Stimulated activated CD4-positive, alpha-beta T cell treated with anti-CD3 and anti-CD28 coated beads, Interleukin-15, amount 100 ng/mL, for 24 hours (primary cell): Measurements from ENCODE around the gene ADAMTSL1.

ENCODE experiments used
- DNase-seq: peaks from one replicate; pipeline ENCODE4 v3.0.0-alpha.2; 2020

ADAMTSL1 gene

DNA sequence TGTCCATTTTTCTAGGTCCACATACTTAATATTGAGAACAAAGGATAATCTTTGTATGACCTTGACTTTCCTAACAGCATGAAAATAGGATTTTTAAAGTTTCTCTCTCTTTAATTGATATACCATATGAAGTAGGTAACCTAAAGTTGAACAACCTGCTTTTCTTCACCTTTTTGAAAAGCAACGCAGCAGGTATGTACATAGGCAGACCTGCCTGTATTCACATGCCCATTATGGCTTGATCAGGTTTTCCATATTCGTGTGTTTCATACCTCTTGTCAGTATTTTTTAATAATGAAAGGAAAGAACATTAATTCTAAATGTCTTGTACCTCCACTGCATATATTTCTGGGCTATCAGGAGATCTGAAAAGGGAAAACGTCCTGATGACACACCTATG lies 1.5 kb upstream of the ADAMTSL1 start:
- DNase-seq: no peak

DNA sequence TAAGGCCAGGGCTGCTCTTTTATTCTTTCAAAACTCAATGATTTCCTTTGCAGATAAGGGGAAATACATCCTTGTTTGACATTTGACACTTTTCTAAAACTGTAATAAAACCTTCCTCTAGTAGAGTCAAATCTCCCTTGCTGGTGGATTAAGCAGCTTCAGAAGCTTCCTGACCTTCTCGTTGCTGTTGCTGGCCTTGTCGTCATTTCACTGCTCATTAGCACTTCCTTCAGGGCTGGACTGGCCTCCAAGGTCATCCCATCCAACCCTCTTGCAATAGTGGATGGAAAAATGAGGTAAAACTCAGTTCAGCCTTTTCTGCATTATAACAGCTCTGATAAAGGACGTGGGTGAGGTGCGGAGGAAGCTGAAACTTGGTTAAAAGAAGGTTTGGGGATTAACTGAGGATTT lies 1.1 kb upstream of the ADAMTSL1 start:
- no peak for DNase-seq

DNA sequence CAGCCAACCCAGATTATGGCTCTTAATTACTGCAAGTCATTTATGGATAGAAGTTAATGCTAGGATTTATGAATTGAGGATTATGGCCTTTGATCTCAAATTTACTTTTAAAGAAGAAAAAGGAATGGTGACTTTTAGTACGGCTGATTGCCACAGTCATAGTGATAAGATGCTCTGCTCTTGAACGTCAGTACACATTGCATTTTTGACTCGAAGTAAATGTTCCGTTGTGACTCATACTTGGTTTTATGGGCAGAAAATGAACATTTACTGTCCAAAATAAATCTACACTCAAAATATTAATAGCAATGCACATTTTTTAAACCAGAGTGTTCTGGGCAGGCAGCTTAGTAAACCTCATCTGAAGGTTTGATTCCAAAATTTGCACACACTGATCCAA lies 830 bp downstream of the ADAMTSL1 start:
- no peak for DNase-seq

DNA sequence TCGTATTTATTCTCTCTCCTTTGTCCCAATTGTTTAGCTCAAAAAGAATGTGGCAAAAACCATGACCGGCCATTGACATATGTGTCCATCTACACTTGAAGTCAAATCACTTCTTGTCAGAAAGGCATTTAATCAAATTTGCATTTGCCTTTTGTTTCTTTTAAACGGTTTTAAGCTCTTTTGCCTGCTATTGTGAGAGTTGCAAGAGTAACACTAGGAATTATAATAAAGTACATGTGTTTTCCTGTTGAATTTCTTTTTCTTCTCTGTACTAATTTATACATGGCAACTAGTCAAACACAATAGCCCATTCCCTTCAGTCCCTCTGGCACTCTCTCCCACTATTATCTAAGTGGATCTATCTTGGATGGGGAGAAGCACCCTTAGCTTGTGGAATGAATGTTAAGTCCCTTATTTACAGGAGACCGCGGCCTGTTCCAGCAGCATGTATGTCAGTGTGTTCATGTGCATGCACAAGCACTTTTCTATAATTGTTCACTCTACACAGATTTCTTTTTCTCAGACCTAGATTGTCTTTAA lies 3.2 kb downstream of the ADAMTSL1 start:
- DNase-seq: no peak

DNA sequence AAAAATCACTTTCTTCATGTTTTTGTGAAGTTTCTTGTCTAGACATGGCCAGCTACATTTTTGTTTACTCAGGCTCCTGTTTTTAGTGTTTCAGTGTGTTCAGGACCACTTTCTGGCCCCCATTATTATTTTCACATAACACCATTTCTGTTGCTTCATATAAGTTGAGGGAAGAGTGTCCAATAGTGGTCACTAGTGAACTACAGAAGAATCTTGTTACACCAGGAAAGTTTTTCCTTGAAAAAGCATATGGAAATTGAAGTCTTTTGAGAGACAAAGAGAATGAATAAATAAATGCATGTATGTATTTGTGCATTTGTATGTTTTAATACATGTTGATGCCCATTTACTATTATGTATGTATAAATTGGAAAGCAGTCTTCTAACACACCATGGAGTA lies 3.8 kb downstream of the ADAMTSL1 start:
- DNase-seq: no peak

DNA sequence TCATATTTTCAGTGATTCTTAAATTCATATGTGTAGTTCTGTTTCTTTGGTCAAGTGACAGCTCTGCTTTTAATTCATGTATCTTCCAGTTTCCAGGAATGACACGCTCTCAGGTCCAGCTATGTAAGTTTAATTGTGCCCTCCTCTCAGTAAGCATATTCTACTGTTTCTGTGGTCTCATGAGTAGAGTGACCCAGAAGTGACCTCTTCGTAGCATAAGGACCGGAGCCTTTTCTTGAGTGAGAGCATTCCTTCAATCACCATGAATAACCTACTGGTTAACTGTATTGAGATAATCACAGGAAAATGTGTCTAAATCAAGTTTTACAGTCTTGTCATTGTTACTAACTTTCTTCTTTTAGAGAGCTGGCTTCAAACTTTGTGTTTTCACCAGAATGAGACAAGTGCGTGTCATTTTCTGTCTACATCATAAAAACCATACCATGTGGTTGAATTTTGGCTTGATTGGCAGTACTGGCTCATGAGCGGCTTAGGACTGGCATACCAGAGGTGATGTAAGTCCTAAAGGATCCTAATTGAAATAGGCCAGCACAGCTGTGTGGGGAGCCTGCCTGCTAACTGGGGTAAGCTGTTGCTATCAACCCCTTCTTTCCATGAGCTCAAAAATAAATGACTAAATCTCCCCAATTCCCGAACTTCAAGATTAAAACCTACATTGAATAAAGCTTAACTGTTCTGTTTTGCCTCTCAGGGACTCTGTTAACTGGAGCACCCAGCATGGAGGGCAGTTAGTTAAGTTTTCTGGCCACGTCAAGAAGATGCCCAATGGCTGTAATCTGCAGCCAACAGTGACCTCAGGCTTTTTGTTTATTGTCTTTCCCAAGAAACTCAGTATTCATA lies 4.8 kb downstream of the ADAMTSL1 start:
- no peak for DNase-seq

DNA sequence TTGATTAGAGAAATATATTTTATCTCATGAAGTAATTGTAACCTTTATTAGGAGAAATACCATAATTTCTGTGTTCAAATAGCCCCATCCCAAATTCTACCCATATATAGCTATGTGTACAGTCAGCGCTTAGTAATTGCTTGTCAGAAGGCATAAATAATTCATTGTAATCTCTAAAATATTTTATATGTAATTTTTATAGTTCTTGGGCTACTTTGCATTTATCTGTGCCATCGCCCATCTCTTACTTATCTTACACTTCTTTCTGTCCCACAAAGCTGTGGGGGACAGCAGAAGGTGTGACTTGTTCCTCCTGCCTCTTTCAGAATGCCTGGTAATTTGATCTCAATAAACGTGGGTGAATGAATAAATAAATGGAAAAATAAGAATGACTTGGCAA lies 5.5 kb downstream of the ADAMTSL1 start:
- no peak for DNase-seq

DNA sequence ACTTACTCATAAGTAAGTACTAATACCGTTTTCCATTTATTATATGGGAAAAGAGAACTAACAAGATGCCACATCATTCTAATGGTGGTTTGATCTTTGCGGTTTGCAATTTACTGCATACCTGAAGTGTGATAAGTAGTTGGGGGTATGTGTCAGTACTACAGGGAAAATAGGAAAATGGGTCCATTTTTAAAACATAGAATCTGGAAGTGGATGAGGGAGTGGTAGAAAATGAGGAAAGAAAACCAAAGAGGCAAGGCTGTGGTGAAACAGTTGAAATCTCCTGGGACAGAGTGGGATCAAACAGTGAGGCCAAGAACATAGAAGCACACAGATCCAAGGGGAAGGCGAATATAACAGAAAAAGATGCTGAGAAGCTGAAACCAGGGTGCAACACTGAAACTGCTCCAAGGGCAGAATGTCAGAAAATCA lies 6.7 kb downstream of the ADAMTSL1 start:
- no peak for DNase-seq

DNA sequence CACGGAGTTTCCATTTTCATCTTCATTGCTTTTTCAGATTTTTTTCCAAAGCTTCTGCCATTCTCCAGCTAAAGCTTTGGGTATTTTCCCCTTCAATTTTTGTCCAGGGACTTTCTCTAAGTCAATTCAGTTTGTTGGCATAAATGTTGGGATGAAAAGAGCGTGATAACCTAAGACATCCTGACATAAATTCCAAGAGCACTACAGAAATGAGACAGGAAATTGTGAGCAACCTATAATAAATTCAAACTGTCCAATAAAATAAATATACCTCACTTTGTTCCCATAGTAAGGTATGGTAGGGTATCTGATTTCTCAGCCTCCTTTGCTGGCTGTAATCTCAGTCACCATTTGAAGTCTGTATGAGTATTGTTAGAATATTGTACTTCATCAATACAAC lies 8.4 kb downstream of the ADAMTSL1 start:
- no peak for DNase-seq

DNA sequence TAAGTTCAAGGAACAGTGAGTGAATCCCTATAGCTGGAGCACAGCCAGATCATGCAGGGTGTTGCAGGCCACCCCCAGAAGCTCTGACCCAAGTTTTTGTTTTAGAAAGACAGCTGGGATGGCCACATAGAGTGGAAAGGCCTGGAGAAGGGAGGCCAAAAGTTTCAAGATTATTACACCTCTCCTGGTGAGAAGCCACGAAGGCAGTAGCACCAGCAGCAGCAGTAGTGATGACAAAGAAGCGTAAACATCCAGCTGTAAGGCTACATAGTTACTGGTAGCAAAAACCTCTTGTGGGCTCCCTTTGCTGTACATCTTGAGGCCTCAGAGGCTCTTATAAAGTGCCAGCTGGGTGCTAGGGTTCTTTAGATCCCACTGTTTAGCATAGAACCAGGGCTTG lies 11.8 kb downstream of the ADAMTSL1 start:
- no peak for DNase-seq

DNA sequence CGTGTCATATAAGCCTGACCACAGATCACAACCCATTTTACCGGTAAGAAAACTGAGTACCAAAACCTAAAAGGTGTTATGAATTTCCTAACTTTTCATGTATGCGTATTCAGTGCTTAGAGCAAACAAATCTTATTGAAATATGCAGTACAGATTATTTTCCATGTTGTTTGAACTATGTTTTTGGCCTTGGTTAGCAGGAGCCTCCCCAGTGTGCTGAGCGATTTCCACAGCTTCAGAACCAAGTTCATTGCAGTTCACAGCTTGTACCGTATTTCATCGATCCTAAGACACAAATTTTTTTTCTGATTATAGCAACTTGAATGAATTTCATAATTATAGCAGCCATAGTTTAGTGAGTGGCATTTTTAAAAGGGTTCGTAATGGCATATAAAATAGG lies 13.7 kb downstream of the ADAMTSL1 start:
- no peak for DNase-seq

DNA sequence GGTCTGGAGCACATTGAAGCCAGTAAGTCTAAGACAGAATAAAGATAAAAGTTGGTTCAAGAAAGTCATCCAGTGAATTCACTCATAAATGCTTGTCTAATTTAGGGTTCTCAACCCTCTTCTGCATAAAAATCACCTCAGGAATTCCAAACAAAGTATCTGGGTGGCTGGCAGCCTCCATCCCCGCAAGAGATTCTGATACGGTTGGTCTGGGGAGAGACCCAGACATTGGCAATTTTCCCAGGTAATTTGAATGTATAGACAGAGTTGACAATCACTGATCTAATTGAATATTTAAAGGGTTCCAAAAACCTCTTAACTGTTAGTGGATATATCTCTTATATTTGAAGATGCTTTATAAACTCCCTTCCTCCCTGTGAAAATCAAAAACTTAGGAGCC lies 14.9 kb downstream of the ADAMTSL1 start:
- DNase-seq: no peak

DNA sequence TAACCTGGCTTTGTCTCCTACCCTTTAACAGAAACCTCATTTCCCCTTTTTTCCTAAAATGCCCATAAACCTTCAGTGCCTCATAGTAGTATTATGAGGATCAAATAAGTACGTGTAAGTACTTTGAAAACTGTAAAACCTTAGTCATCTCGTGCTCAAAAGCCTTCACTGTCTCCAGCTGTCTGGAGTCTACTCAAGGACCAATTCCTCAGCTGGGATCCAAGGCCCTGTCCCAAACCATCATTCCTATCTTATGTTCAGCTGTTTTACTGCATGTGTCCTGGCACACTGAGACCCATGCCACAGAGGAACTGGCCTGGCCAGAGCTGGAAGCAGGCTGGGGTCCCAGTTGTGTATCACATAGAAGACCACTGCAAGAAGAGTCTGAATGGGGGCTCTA lies 15.9 kb downstream of the ADAMTSL1 start:
- DNase-seq: no peak

DNA sequence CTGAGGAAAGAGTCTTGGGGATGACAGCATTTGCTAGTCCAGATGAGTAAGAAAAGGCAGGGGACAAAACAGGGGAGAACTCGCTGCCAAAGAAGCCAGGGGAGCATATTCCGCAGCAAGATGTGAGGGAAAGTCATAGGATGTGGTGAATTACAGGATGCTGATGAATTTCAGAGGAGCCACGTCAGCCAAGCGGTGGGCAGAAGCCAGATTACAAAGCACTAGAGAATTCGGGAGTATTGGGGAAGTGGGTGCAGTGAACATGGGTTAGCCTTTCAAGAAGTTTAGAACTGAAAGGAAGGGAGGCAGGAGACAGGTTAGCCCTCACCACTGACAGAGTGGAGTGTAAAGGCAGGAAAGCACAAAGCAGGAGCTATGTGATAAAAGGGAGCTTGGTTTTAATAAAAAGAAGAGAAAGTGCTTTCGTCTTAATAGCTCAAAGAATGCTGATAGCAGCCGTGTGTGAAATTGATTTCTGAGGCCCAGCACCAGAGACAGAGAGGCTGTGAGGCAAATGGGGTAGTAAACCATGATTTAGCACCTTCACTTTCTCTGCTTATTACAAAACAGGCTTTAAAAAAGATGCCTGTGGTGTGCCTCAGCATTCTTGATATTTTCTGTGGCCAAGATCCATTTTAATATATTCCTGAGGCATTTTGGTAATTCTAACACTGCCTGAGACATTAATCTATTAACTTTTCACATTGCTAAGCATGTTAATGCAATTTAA lies 16.9 kb downstream of the ADAMTSL1 start:
- no peak for DNase-seq

DNA sequence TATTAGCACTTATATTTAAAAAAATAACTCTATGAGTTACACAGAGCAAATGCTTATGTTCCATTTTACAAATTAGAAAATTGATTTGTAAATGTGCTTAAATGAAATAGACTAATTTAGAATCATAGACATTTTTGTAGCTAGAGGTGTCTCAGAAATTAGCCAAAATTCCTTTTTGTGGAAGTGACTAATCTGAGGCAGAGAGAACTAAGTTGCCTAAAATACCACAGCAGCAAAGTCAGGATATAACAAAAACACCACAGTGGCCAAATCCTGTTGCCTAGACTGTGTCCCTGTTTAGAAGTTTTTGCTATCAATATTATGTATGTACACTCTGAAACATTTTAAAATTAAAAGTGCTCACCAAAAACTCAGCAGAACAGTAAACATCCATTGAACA lies 18.7 kb downstream of the ADAMTSL1 start:
- no peak for DNase-seq

DNA sequence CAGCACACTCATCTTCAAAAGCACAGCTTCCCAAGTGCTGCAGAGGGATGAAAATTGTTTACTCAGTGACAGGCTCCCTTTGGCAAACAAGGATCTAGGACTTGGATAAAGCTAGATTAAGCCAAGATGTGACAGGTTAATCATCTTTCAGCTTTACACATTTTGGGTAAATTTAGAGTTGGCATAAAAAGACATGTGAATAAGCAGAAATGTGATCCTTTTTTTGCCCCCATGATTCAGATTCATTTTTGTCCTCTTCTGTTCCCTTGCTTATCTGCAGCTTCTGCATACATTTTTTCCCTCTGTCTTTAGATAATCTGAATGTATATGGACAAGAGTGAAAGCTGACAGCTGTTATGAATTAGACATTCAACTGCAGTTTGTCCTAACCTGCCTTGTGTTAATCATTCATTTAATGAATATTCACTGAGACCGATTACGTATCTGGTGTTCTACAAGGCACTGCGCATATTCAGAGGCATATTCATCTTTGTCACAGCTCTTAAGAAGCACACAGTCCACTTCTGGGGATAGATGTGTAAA lies 19.6 kb downstream of the ADAMTSL1 start:
- no peak for DNase-seq

DNA sequence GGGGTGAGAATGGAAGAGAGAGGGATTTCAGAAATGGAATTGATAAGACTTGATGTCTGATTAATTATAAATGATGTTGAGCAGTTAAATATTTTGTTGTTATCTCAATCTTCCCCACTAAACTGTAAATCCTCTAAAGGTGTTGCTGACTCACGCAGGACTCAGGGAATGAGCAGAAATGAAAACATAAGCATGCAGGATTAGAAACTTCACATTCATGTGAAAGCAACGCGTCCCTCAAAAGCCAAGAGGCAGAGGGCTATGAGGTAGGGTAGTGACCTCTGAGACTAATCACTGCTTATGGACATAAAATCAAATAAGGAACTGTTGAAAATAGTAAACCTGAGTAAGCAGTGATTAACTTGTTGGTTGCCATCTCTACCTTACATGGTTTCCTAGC lies 21.1 kb downstream of the ADAMTSL1 start:
- DNase-seq: no peak

DNA sequence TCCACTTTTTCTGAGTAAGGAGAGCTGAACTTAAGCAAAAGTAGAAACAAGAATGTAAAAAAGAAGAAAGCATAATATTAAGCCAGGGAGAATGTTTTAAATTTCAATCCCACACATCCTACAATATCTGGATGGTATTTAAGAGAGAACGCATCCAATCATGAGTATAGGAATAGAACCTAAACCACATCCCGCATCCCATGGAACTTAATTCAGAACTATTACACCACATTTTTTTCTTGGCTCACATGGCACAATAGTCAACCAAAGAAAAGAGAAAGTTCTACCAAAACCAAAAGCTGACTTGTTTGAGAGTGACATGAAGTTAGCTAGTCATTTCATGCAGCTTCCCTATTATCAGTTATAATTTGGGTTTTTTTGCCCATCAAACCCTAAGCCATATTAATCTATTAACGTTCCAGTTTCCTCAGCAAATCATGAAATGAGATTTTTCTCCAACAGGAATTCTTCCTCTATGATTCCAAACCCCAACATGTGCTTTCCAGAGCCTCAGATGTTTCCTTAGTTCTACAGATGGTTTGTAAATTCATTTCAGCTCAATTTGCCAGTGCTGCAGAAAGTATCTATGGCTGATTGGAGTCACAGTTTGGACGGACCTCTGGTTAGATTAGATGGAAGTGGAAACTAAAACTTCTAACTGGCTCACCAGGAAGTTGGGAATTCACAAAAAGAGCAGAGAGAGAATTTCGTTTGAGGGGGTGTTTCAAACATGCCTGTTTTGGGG lies 22.5 kb downstream of the ADAMTSL1 start:
- no peak for DNase-seq

DNA sequence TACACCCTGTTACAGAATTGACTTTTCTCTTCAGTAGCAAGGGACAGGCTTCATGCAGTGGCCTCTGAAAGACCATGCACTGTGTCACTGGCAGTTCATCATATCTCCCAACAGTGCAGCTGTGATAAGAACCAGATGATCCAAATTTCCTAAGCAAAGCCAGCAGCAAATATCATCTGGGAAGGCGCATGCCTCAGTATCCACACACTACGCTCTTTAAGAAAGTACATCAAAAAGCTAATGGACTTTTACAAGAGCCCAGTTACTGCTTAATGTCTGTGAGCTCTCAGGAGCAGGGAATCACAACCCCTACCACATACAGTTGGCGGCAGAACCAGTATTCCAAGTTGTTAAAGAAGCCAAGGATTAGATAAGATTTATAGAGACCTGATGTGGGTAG lies 25.1 kb downstream of the ADAMTSL1 start:
- no peak for DNase-seq

DNA sequence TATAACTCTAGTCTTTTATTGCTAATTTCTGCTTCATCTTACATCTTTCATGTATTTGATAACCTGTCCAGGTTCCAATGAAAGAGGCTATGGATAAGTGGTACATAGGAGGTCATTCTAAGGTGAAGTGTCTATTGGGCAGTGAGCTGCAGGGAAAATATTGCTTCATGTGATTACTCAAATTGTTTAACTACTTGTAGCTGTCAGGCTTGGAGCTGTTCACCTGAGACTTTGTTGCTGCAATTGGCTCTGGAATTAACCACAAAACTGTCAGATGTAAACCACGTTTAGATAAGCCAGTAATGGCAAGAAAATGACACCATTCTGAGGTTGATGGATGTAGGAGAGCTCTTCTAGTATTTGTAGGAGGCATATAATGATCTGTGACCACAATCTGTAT lies 26.0 kb downstream of the ADAMTSL1 start:
- DNase-seq: no peak

DNA sequence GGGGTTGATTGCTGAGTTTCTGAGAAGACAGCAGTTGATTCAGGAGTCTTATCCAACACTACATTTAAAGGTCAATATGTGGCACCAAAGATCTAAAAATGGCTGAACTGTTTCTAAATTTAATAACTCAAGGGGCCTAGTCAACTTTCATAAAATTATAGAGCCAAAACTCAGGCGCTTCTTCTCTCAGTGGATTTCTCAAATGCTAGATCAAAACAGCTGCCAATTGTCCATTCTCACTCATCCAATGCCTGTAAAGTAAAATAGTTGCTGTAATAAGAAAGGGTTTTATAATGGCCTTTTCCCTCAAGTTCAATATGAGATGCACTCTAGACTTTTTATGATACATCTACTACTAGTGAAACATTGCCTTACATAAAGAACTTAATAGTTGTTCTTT lies 26.5 kb downstream of the ADAMTSL1 start:
- DNase-seq: no peak

DNA sequence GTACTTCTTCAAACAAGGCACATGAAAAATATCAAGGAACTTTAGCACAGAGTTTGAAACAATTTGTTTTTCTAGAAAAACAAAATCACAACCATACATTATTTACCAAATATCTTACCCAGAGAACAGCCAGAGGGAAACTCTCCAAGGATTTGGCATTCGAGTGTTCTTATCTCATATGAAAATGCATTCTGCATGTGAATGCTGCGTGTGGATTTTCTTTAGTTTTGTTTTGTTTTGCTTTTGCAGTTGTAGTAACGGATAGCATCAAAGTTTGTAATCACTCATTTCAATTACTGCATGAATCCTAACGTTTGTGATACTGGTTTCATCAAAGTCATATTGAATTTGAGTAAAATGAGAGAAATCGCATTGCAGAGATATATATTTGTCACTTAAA lies 28.0 kb downstream of the ADAMTSL1 start:
- no peak for DNase-seq

DNA sequence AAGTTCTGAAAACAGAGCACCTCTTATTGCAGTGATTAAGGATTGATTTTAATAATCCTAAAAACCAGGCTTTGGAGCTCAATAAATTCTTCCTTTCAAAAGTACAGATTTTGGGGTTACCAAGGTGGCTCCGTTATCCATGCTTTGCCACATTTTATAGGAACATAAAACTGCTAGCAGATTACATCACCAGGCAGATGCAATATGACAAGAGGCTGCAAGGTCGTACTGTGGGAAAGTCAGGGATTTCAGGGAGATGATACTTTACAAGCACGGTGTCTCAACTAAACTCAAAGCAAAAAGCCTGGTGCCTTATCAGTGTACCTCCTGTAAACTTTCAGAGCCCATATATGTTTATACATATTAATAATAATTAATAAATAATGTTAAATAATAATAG lies 28.6 kb downstream of the ADAMTSL1 start:
- no peak for DNase-seq
